Epithelial cell of proximal tubule (primary cell): ENCODE measurements around the gene SNED1. TPM values are rescaled to one million over a fixed set of nuclear protein-coding genes. Genes with fewer than 3 reads are reported as not detected.

Experiments used
- DNase-seq: peaks from one replicate; pipeline ENCODE4 v3.0.0-alpha.2; 2011; ENCODE audit warnings: low read depth
- H3K4me3 ChIP-seq: 2 replicates; pipeline ENCODE4 v1.5.1; 2011; ENCODE audit warnings: low read depth, mild to moderate bottlenecking, low read length
- total RNA-seq: library from RNA; depleted of rRNA; stranded (reverse); fragments of >200 nt; gene quantifications from 2 replicates; pipeline ENCODE4 v1.2.3, GENCODE V29; 2015
- TF ChIP-seq, protein P1 (sequence below): conservative IDR thresholded peaks from 2 replicates; pipeline ENCODE4 v1.5.1; 2012; ENCODE audit warnings: low read depth, mild to moderate bottlenecking, low read length

The SNED1 gene
- total RNA-seq, 1 donor from 2014 or later: 0.29 TPM

DNA sequence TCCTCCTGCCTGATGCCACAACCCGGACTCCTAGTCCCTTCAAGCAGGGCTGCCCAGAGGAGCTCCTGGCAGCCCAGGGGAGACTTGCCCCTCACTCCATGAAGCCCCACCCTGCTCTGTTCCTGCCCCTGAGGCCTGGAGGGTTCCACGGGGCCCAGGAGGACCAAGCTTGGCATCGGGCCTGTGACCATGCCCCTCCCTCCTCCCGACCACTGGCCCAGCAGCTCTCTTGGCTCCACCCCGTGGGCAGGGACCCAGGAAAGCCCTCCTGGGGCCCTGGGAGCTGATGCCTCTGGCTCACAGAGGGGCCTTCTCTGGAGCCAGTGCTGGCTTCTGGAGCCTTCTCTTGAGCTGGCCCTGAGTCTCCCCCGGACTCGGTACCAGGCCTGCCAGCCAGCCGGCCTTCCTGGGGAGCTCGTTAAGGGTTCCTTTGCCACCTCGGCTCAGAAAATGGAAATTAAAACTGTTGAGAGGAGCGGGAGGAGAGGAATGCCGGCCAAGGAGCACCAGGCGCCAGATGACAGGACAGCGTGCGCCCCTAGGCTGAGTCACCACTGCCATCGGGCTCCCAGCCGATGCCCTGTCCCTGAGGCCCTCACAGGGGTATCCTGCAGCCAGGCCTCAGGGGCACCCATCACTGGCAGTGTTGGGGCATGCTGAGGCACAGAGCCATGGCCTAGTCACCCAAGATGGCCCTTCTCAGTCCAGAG lies 40.6 kb upstream of the SNED1 start:
- no peak overlapping the region for H3K4me3 ChIP-seq
- DNase-seq: no peak
- TF ChIP-seq, protein P1, sequence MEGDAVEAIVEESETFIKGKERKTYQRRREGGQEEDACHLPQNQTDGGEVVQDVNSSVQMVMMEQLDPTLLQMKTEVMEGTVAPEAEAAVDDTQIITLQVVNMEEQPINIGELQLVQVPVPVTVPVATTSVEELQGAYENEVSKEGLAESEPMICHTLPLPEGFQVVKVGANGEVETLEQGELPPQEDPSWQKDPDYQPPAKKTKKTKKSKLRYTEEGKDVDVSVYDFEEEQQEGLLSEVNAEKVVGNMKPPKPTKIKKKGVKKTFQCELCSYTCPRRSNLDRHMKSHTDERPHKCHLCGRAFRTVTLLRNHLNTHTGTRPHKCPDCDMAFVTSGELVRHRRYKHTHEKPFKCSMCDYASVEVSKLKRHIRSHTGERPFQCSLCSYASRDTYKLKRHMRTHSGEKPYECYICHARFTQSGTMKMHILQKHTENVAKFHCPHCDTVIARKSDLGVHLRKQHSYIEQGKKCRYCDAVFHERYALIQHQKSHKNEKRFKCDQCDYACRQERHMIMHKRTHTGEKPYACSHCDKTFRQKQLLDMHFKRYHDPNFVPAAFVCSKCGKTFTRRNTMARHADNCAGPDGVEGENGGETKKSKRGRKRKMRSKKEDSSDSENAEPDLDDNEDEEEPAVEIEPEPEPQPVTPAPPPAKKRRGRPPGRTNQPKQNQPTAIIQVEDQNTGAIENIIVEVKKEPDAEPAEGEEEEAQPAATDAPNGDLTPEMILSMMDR: no peak

DNA sequence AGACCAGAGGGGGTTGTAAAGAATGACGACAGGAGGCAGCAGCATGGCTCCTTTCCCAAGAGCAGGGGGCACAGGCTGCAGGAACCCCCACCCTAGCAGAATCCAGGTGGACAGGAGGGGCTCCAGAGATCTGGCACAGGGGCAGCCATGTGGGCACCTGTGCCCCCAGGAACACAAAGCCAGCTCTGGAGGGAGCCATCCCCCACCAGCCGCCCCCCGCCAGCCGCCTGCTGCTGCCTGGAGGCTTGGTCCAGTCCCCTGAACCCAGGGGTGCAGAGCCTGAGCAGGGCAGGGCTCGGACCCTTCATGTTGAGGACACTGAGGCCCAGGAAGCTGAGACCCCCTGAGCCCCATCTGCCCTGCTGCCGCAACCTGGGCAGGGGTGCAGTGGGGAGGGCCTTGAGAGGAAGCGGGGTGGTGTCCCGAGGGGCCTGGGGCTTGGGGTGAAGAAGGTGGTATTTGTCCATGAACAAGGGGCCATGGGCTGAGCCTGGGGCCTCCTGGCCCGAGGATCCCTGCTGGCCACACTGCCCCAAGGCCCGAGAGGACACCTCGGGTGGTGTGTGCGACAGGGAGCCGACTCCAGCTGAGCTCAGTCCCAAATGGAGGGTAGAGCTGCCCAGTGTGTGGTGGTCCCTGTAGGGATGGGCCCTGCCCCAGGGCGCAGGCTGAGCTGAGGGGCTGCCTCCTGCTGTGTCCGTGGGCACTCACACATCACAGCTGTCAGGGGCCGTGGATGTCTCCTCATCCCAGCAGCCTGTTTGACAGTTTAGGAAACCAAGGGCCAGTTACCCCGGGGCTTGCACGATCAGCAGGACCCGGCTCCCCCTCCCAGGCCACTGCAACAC lies 39.8 kb upstream of the SNED1 start:
- TF ChIP-seq, protein P1: no peak
- DNase-seq: no peak
- H3K4me3 ChIP-seq: no peak overlapping the region

DNA sequence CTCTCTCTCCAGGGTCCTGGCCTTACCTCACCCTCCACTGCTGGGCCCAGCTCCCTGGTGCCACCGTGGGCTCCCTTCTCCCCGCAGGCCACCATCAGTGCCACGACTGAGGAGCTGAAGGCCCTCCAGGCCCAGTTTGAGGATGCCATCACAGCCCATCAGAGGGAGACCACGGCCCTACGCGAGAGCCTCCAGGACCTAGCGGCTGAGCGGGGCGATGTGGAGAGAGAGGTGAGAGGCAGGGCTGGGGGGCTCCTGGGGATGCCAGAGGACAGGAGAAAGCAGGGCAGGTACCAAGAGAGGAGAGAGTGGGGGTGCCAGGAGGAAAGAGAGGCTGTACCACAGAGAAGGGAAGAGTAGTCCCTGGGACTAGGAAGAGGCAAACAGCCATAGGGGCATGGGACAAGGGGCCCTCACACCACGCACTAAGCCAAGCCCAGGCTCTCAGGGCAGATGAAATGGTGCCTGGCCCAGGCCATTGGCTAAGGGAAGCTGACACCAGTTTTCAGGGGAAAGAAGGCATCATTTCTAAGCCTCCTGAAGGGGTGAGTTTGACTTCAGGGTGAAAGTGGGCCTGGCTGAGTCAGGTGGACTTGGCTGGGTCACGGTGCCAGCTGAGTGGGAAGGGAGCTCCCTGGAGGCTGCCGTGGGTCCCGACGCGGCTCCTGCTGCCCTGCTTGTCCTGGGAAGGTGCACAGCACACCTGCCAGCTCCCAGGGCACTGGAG lies 39.0 kb upstream of the SNED1 start:
- no peak overlapping the region for H3K4me3 ChIP-seq
- TF ChIP-seq, protein P1: no peak
- no peak for DNase-seq

DNA sequence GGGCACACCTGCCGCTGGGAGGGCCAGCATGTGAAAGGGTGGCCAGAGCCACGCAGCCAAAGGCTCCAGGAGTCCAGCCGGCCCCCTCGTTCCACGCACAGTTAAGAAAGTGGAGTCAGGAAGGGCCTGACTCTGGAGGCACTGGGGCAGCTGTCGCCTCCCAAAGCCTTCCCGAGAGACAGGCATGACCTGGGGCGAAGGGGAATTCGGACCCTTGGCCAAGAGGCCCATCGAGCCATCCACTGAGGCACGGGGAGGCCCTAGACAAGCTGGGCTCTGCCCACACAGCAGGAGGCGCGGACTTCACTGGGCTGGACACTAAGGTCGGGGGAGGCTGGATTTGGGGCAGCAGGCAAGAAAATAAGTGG lies 38.5 kb upstream of the SNED1 start:
- DNase-seq: no peak
- TF ChIP-seq, protein P1: no peak

DNA sequence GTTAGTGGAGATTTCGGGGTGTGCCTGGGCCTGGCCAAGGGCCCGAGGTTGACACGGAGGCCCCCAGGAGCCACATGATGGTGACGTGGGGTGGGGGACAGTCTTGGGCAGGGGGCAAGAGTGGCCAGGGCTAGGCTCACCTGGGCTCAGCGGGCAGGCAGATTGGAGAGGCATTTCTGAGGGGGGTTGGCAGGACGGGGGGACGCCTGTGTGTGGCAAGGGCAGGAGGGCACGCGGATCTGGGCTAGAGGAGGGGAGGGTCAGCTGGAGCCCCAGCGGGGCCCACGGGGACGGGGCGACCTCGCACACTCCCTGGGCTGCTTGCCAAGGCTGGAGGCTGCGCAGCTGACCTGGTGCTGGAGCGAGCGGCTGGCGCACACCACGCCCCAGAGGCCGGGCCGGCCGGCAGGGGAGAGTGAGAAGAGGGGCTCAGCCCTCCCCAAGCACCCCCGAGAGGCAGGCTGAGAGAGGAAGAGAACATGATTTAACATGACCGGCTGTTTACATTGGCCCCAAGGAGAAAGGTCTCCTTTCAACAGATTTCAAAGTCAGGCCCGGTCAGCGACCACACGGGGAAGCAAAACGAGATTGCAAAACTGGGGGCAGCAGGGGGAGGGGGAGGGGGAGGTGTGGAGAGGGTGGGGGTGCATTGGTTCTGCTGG lies 38.0 kb upstream of the SNED1 start:
- TF ChIP-seq, protein P1: no peak
- no peak overlapping the region for H3K4me3 ChIP-seq
- no peak for DNase-seq

More for the DNA sequence above, 38.5 kb upstream of the SNED1 start:
- H3K4me3 ChIP-seq: no peak overlapping the region

DNA sequence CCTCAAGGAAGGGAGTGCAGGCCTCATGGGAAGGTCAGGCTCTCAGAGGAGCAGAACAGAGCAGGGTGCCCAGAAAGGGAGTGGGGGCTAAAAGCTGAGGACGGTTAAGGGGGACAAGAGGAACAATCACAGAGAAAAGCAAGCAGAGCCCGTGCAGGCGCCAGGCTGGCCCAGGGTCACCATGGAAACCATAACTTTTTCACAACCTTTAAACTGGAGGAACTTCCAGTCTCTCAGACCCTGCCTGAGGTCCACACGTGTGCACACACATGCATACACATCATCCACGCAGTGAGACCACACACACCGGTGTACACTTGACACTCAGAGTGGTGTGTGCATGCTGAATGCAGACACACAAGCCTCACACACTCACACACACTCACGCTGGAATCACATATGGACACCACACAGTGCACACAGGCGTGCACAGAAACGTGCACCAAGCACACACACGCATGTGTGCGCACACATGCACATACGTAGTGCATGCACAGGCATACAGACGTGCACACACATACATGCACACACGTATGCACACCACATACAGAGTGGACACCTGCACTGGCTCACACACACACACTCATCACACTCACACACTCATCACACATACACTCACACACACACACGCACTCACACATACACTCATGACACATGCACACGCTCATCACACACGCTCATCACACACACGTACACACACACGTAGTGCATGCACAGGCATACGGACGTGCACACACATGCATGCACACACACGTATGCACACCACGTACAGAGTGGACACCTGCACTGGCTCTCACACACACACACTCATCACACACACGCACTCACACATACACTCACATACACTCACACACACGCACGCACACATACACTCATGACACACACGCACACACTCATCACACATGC lies 37.2 kb upstream of the SNED1 start:
- TF ChIP-seq, protein P1: no peak
- DNase-seq: no peak

More for the DNA sequence above, 37.2 kb upstream of the SNED1 start:
- no peak overlapping the region for H3K4me3 ChIP-seq
